ENCODE results near the gene BRF1. TPM values are rescaled to one million over a fixed set of nuclear protein-coding genes. Genes with fewer than 3 reads are reported as not detected.

BRF1 gene
- polyA plus RNA-seq, 1 of the 3 experiments (the other 2 are of a cell fraction) = 15.7 TPM

DNA sequence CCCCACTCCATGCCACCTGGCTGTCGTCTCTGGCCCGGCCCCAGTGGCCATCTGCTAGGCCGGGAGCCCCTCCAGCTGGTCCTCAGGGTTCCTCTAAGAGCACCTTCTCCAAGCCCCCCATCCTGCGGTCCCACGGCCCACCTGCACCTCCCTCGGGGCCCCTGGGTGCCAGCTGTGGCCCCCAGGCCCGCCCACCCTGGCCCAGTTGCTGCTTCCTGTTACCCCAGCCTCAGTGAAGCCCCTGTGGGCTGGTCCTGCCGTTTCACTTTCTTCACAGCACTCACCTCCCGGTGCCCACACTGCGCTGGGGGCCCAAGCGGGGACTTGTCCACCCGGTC lies 92.1 kb downstream of the BRF1 start (continued):
- TF ChIP-seq, protein P1, sequence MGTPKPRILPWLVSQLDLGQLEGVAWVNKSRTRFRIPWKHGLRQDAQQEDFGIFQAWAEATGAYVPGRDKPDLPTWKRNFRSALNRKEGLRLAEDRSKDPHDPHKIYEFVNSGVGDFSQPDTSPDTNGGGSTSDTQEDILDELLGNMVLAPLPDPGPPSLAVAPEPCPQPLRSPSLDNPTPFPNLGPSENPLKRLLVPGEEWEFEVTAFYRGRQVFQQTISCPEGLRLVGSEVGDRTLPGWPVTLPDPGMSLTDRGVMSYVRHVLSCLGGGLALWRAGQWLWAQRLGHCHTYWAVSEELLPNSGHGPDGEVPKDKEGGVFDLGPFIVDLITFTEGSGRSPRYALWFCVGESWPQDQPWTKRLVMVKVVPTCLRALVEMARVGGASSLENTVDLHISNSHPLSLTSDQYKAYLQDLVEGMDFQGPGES (IDR thresholded peaks at IDR 0.05; ENCODE audit: low read depth, low read length) = no peak
- TF ChIP-seq NRF1 (IDR thresholded peaks at IDR 0.05; ENCODE audit: low read depth, low read length) = no peak
- TF ChIP-seq YY1 (IDR thresholded peaks at IDR 0.05; ENCODE audit: low read depth) = no peak
- no peak for TF ChIP-seq RFX5 (IDR thresholded peaks at IDR 0.05; ENCODE audit: low read length)
- TF ChIP-seq, protein P2, sequence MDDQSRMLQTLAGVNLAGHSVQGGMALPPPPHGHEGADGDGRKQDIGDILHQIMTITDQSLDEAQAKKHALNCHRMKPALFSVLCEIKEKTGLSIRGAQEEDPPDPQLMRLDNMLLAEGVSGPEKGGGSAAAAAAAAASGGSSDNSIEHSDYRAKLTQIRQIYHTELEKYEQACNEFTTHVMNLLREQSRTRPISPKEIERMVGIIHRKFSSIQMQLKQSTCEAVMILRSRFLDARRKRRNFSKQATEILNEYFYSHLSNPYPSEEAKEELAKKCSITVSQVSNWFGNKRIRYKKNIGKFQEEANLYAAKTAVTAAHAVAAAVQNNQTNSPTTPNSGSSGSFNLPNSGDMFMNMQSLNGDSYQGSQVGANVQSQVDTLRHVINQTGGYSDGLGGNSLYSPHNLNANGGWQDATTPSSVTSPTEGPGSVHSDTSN (IDR thresholded peaks at IDR 0.05) = no peak
- TF ChIP-seq GATA2 (CRISPR knock-in tag; IDR thresholded peaks at IDR 0.05) = no peak

DNA sequence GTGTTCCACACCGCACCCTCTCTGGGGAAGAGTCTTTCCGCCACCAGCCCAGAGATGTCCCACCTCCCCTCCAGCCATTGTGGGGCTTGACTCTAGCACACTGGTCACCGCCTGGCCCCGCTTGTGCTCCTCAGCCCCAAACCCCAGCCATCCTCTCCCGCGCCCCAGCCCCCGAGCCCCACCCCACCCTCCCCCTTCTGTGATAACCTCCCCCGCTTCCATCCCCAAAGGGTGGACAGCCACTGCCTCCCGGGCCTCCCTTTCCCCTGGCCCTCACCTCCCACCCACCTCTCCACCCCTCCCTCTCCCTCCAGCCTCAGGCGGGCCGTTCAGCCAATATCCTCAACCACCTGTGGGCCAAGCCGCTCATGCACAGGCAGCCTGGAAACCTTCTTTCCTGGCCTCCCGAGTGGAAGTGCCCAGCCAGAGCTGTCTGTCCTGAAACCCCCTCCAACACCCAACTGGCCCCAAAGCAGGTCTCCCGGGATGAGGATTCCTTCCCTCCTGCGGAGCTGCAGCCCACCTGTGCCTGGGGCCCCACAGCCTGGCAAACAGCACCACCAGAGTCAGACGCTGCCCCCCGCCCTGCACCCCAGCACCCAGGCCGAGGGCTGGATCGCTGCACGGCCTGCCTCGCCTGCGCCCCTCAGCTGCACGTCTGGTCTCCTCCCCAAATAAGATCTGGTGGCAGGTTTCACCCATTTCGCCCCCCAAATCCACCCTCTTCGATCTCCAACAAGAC lies 92.6 kb downstream of the BRF1 start:
- ChIA-PET CTCF (interaction anchor here (1.1 to 1.7 kb wide), 5 partner anchors 35 to 162 kb away, joined by 3 to 5 read pairs (median 4); no protein-coding TSS in a partner anchor), POLR2A (no interaction called here)
- Histone ChIP-seq H3K4me1 (ENCODE audit: control insufficient read depth in 1 of 2, insufficient read depth in 2 of 2, low read depth in 1 of 2, low read length in 1 of 2) (peaks cover 0 to 97% of the 10 kb centered on the region in 2 experiments; a peak in 1 of 4 replicates), H3F3A (replicated peaks; ENCODE audit: insufficient read depth) (no peaks in the 10 kb centered on the region), H3K27ac (ENCODE audit: low read depth in 2 of 2, low read length in 1 of 2) (peak overlapping the region in 1 of 2 experiments; percentile 87; a peak in 2 of 4 replicates), H3K4me2 (no peak overlapping the region), H3K9me2 (no peaks in the 10 kb centered on the region), H3K4me3 (ENCODE audit: low read depth in 2 of 2, low read length in 1 of 2) (no peak overlapping the region), H3K27me3 (ENCODE audit: insufficient read depth) (no peaks in the 10 kb centered on the region), H3K36me3 (replicated peaks in 1 of 2; ENCODE audit: control insufficient read depth in 1 of 2, insufficient read depth in 2 of 2, low read length in 1 of 2) (peaks cover 0 to 14% of the 10 kb centered on the region in 2 experiments), H3K79me2 (ENCODE audit: insufficient read depth) (no peaks in the 10 kb centered on the region), H2AFZ (ENCODE audit: low read depth) (no peak overlapping the region), H3K9ac (no peak overlapping the region), H3K9me3 (no peaks in the 10 kb centered on the region), H4K20me1 (ENCODE audit: insufficient read depth) (no peaks in the 10 kb centered on the region)
- no peak for DNase-seq
- 93% methylated on average over 22 of the region's 25 CpGs for WGBS (ENCODE audit: low lambda C conversion rate)
- TF ChIP-seq USF2 (IDR thresholded peaks at IDR 0.05; ENCODE audit: borderline replicate concordance, low read depth, low read length) (no peak), SIN3A (IDR thresholded peaks at IDR 0.05; ENCODE audit: borderline replicate concordance, low read depth, low read length) (no peak), TAF1 (IDR thresholded peaks at IDR 0.05; ENCODE audit: borderline replicate concordance, low read depth, low read length) (no peak), CHD2 (IDR thresholded peaks at IDR 0.05; ENCODE audit: low read length, partially characterized antibody) (no peak), RFX5 (IDR thresholded peaks at IDR 0.05; ENCODE audit: low read length) (no peak), MAX (IDR thresholded peaks at IDR 0.05; ENCODE audit: low read depth) (no peak), EP300 (IDR thresholded peaks at IDR 0.05; ENCODE audit: borderline replicate concordance in 1 of 2, low read depth in 1 of 2, low read length in 1 of 2) (no peak), FOSL2 (IDR thresholded peaks at IDR 0.05; ENCODE audit: borderline replicate concordance, low read depth) (no peak), CTCF (IDR thresholded peaks at IDR 0.05) (no peak), MXI1 (IDR thresholded peaks at IDR 0.05; ENCODE audit: low read depth, low read length) (no peak), JUND (IDR thresholded peaks at IDR 0.05) (no peak), NRF1 (IDR thresholded peaks at IDR 0.05; ENCODE audit: low read depth, low read length) (no peak), SMC3 (IDR thresholded peaks at IDR 0.05; ENCODE audit: low read depth, low read length) (no peak), MEF2A (IDR thresholded peaks at IDR 0.05; ENCODE audit: borderline replicate concordance, low read depth) (no peak)
- TF ChIP-seq, protein P3, sequence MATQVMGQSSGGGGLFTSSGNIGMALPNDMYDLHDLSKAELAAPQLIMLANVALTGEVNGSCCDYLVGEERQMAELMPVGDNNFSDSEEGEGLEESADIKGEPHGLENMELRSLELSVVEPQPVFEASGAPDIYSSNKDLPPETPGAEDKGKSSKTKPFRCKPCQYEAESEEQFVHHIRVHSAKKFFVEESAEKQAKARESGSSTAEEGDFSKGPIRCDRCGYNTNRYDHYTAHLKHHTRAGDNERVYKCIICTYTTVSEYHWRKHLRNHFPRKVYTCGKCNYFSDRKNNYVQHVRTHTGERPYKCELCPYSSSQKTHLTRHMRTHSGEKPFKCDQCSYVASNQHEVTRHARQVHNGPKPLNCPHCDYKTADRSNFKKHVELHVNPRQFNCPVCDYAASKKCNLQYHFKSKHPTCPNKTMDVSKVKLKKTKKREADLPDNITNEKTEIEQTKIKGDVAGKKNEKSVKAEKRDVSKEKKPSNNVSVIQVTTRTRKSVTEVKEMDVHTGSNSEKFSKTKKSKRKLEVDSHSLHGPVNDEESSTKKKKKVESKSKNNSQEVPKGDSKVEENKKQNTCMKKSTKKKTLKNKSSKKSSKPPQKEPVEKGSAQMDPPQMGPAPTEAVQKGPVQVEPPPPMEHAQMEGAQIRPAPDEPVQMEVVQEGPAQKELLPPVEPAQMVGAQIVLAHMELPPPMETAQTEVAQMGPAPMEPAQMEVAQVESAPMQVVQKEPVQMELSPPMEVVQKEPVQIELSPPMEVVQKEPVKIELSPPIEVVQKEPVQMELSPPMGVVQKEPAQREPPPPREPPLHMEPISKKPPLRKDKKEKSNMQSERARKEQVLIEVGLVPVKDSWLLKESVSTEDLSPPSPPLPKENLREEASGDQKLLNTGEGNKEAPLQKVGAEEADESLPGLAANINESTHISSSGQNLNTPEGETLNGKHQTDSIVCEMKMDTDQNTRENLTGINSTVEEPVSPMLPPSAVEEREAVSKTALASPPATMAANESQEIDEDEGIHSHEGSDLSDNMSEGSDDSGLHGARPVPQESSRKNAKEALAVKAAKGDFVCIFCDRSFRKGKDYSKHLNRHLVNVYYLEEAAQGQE (IDR thresholded peaks at IDR 0.05; ENCODE audit: low read depth, low read length) = no peak

Data from SK-N-SH (cell line).